A673 (cell line): ENCODE results near the gene CHCHD6.

ENCODE experiments used
- EZH2 ChIP-seq: fragments of 200-600 bp; sonication (generic); IDR thresholded peaks from 2 replicates; pipeline ENCODE4 v1.6.1; 2017; ENCODE audit warnings: borderline replicate concordance, low read depth, mild to moderate bottlenecking, mixed read lengths, antibody characterized with exemption, low read length; ENCODE audit not compliant: poor library complexity, severe bottlenecking
- TF ChIP-seq, protein P1 (sequence below): fragments of 300-800, 200-600 bp; sonication (generic); conservative IDR thresholded peaks from 2 replicates; pipeline ENCODE4 v1.5.1; 2017; ENCODE audit warnings: low read depth, mild to moderate bottlenecking, antibody characterized with exemption, low read length, moderate library complexity, mixed read lengths

- no peak for TF ChIP-seq EZH2
- TF ChIP-seq, protein P1, sequence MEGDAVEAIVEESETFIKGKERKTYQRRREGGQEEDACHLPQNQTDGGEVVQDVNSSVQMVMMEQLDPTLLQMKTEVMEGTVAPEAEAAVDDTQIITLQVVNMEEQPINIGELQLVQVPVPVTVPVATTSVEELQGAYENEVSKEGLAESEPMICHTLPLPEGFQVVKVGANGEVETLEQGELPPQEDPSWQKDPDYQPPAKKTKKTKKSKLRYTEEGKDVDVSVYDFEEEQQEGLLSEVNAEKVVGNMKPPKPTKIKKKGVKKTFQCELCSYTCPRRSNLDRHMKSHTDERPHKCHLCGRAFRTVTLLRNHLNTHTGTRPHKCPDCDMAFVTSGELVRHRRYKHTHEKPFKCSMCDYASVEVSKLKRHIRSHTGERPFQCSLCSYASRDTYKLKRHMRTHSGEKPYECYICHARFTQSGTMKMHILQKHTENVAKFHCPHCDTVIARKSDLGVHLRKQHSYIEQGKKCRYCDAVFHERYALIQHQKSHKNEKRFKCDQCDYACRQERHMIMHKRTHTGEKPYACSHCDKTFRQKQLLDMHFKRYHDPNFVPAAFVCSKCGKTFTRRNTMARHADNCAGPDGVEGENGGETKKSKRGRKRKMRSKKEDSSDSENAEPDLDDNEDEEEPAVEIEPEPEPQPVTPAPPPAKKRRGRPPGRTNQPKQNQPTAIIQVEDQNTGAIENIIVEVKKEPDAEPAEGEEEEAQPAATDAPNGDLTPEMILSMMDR = no peak
Observed at GRCh38 chr3:126743350-126743749, 39.3 kb downstream of the CHCHD6 start.
